A549 (cell line): Measurements from ENCODE around the gene MED16.

Experiments
- CHD2 ChIP-seq: fragments of 150-350 bp; IDR thresholded peaks from 2 replicates; pipeline ENCODE4 v1.6.1; 2014; ENCODE audit warnings: low read length; ENCODE audit not compliant: partially characterized antibody
- CHD4 ChIP-seq: fragments of 200-600 bp; sonication (generic); IDR thresholded peaks from 2 replicates; pipeline ENCODE4 v1.6.1; 2016; ENCODE audit warnings: antibody characterized with exemption, mild to moderate bottlenecking, borderline replicate concordance
- EHMT2 ChIP-seq: fragments of 200-600 bp; sonication (generic); IDR thresholded peaks from 2 replicates; pipeline ENCODE4 v1.6.1; 2016; ENCODE audit warnings: antibody characterized with exemption, low read depth, mild to moderate bottlenecking, moderate library complexity
- HDAC2 ChIP-seq: fragments of 200-600 bp; sonication (generic); IDR thresholded peaks from 2 replicates; pipeline ENCODE4 v1.6.1; 2016
- JUN ChIP-seq, 2 experiments: fragments of >200 bp; sonication (Bioruptor Twin); formaldehyde crosslinking; IDR thresholded peaks; 2 replicates in 1 of 2; 3 replicates in 1 of 2; pipeline ENCODE4 v1.6.1; 2016 to 2017
- MAFK ChIP-seq: fragments of 450-650 bp; IDR thresholded peaks from 2 replicates; pipeline ENCODE4 v1.6.1; 2014; ENCODE audit not compliant: partially characterized antibody
- NR3C1 ChIP-seq: fragments of >200 bp; sonication (Bioruptor Twin); formaldehyde crosslinking; IDR thresholded peaks from 3 replicates; pipeline ENCODE4 v1.6.1; 2017
- POLR2A ChIP-seq: IDR thresholded peaks from 2 replicates; pipeline ENCODE4 v1.6.1; 2012; ENCODE audit warnings: mild to moderate bottlenecking, low read length
- POLR2AphosphoS2 ChIP-seq: conservative IDR thresholded peaks from 2 replicates; pipeline ENCODE4 v1.6.1; 2012; ENCODE audit warnings: low read length, improper control_type of control experiment, inconsistent platforms
- RFX5 ChIP-seq: fragments of 450-650 bp; IDR thresholded peaks from 2 replicates; pipeline ENCODE4 v1.7.1; 2014; ENCODE audit warnings: antibody characterized with exemption, mild to moderate bottlenecking, moderate library complexity
- ZFP36 ChIP-seq: fragments of 450-650 bp; IDR thresholded peaks from 2 replicates; pipeline ENCODE4 v1.6.1; 2014; ENCODE audit warnings: borderline replicate concordance; ENCODE audit not compliant: partially characterized antibody
- ZSCAN20 ChIP-seq: fragments of 250-450 bp; sonication (Bioruptor Pico); IDR thresholded peaks from 2 replicates; pipeline ENCODE4 v1.8.0; 2022; ENCODE audit warnings: mild to moderate bottlenecking, moderate library complexity
- TF ChIP-seq, protein P1 (sequence below): fragments of >200 bp; sonication (Bioruptor Twin); formaldehyde crosslinking; IDR thresholded peaks from 3 replicates; pipeline ENCODE4 v1.5.1; 2016
- TF ChIP-seq, protein P2 (sequence below): IDR thresholded peaks from 2 replicates; pipeline ENCODE4 v1.6.1; 2012

DNA sequence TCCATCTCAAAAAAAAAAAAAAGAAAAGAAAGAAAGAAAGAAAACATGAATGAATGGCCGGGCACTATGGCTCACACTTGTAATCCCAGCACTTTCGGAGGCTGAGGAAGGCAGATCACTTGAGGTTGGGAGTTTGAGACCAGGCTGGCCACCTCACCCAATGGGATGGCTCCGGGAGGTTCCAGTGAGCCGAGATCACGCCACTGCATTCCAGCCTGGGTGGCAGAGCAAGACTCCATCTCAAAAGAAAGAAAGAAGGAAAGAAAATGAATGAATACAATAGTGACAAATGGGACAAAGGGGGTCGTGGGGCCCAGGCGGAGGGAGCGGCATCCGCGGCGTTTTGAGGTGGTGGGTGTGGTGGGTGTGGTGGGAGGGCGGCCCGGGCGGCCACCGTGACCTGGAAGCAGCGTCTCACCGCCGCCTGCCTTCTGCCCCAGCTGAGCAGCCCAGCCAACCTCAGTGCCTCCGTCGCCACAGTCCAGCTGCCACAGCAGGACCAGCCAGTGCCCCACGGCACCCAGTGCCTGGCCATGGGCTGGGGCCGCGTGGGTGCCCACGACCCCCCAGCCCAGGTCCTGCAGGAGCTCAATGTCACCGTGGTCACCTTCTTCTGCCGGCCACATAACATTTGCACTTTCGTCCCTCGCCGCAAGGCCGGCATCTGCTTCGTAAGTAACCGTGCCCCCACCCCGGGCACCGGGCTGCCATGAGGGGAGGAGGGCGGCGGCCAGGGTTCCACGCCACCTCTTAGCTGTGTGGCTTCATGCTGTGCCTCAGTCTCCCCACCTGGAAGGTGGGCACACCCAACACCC lies 47.1 kb downstream of the MED16 start:
- TF ChIP-seq CHD4 (no peak), ZFP36 (no peak), POLR2A (no peak), MAFK (no peak), RFX5 (no peak), EHMT2 (no peak), ZSCAN20 (CRISPR knock-in tag) (no peak), NR3C1 (no peak), JUN (IDR thresholded peaks at IDR 0.05) (no peak), HDAC2 (no peak), CHD2 (no peak), POLR2AphosphoS2 (no peak)
- TF ChIP-seq, protein P1, sequence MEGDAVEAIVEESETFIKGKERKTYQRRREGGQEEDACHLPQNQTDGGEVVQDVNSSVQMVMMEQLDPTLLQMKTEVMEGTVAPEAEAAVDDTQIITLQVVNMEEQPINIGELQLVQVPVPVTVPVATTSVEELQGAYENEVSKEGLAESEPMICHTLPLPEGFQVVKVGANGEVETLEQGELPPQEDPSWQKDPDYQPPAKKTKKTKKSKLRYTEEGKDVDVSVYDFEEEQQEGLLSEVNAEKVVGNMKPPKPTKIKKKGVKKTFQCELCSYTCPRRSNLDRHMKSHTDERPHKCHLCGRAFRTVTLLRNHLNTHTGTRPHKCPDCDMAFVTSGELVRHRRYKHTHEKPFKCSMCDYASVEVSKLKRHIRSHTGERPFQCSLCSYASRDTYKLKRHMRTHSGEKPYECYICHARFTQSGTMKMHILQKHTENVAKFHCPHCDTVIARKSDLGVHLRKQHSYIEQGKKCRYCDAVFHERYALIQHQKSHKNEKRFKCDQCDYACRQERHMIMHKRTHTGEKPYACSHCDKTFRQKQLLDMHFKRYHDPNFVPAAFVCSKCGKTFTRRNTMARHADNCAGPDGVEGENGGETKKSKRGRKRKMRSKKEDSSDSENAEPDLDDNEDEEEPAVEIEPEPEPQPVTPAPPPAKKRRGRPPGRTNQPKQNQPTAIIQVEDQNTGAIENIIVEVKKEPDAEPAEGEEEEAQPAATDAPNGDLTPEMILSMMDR: no peak
- TF ChIP-seq, protein P2, sequence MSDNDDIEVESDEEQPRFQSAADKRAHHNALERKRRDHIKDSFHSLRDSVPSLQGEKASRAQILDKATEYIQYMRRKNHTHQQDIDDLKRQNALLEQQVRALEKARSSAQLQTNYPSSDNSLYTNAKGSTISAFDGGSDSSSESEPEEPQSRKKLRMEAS: no peak
